Measurements from ENCODE around the gene DEAF1. TPM values are rescaled to one million over a fixed set of nuclear protein-coding genes. Genes with fewer than 3 reads are reported as not detected.
A peak's percentile ranks its signal among the peaks of the same experiment; 100 is the strongest.

DEAF1 gene
- total and polyA plus RNA-seq, 9 of the 15 experiments (the other 6 are each of a cell fraction or from before 2014, with no cell fraction given): 2.0 to 69.1 (median 26.8) TPM

- TF ChIP-seq ATF3 (IDR thresholded peaks at IDR 0.05) (no peak), ATF3 (CRISPR knock-in tag; conservative IDR thresholded peaks at IDR 0.05) (no peak), POLR2G (IDR thresholded peaks at IDR 0.05; ENCODE audit: low read depth, low read length) (peak; percentile 41; the same call in 1 of the 2 replicates), FOXK1 (CRISPR knock-in tag; IDR thresholded peaks at IDR 0.05; ENCODE audit: borderline replicate concordance) (no peak), SP2 (IDR thresholded peaks at IDR 0.05; ENCODE audit: extremely low read depth, low read depth, low read length, poor library complexity, severe bottlenecking) (no peak), TCF7 (IDR thresholded peaks at IDR 0.05; ENCODE audit: borderline replicate concordance) (no peak), ZNF699 (CRISPR knock-in tag; IDR thresholded peaks at IDR 0.05; ENCODE audit: insufficient replicate concordance) (no peak), ZC3H8 (IDR thresholded peaks at IDR 0.05) (no peak), RBFOX2 (IDR thresholded peaks at IDR 0.05; ENCODE audit: low read depth, low read length) (0 out of 2 replicates have a peak, but pooled peaks have one; percentile 13), TCF3 (CRISPR knock-in tag; IDR thresholded peaks at IDR 0.05) (no peak), KAT8 (IDR thresholded peaks at IDR 0.05; ENCODE audit: low read depth) (no peak), CHD4 (IDR thresholded peaks at IDR 0.05; ENCODE audit: insufficient read depth, insufficient replicate concordance, low read depth, low read length, poor library complexity, severe bottlenecking) (no peak), ETV6 (IDR thresholded peaks at IDR 0.05; ENCODE audit: borderline replicate concordance in 1 of 2, low read depth in 2 of 2, low read length in 1 of 2) (no peak), ETV6 (CRISPR knock-in tag; IDR thresholded peaks at IDR 0.05; ENCODE audit: borderline replicate concordance) (no peak), C11orf30 (IDR thresholded peaks at IDR 0.05; ENCODE audit: low read depth) (no peak)
- Histone ChIP-seq H2AFZ (ENCODE audit: low read depth, low read length) (no peak overlapping the region), H3K9me1 (ENCODE audit: control insufficient read depth, insufficient read depth, low read length) (no peaks in the 10 kb centered on the region), H3K4me2 (ENCODE audit: insufficient read depth, low read length) (no peak overlapping the region), H3K36me3 (ENCODE audit: control insufficient read depth, insufficient read depth, low read length) (peaks cover 81% of the 10 kb centered on the region), H3K9ac (ENCODE audit: insufficient read depth in 1 of 2, low read depth in 2 of 2, low read length in 2 of 2) (no peak overlapping the region), H3K27me3 (ENCODE audit: control insufficient read depth in 2 of 2, insufficient read depth in 2 of 2, low read length in 2 of 2) (no peaks in the 10 kb centered on the region), H3K79me2 (ENCODE audit: control insufficient read depth, insufficient read depth, low read length) (no peaks in the 10 kb centered on the region), H4K20me1 (replicated peaks; ENCODE audit: control insufficient read depth, insufficient read depth, low read length) (no peaks in the 10 kb centered on the region), H3K9me3 (replicated peaks; ENCODE audit: control insufficient read depth, insufficient read depth, low read depth, low read length) (no peaks in the 10 kb centered on the region), H3K4me3 (no peak overlapping the region), H3K27ac (ENCODE audit: extremely low read depth, low read depth, low read length) (no peak overlapping the region), H3K4me1 (replicated peaks in 1 of 2; ENCODE audit: control insufficient read depth in 2 of 2, insufficient read depth in 2 of 2, low read length in 2 of 2) (peaks cover 0 to 5% of the 10 kb centered on the region in 2 experiments; a peak in 1 of 5 replicates)
- no peak for ATAC-seq
- ChIA-PET POLR2A (interaction anchor here (0.7 to 2.2 kb wide), 5 partner anchors 11 to 92 kb away, joined by 3 to 19 read pairs (median 5); no protein-coding TSS in a partner anchor), CTCF (ENCODE audit: low intra/inter-chr PET ratio) (no interaction called here)
- no peak for DNase-seq (ENCODE audit: extremely low read depth in 1 of 4, low spot score in 3 of 4)
- 93% methylated on average over 25 of the region's 36 CpGs for WGBS (ENCODE audit: insufficient coverage, low coverage, missing lambda C conversion rate)
- in situ Hi-C loops (cut with MboI): no loop called here
- no TSS peak for BruUV-seq (replicated peaks)
- FAIRE-seq: no peak
- intact Hi-C loops (cut with micrococcal nuclease): no loop called here
These were observed 15.5 kb downstream of the DEAF1 start for GRCh38 chr11:679271-680207.
